ENCODE results near the gene PIP5KL1. TPM values are rescaled to one million over a fixed set of nuclear protein-coding genes. Genes with fewer than 3 reads are reported as not detected.

The PIP5KL1 gene
- total RNA-seq, 1 experiment from 2014 or later = 16.8 TPM

DNA sequence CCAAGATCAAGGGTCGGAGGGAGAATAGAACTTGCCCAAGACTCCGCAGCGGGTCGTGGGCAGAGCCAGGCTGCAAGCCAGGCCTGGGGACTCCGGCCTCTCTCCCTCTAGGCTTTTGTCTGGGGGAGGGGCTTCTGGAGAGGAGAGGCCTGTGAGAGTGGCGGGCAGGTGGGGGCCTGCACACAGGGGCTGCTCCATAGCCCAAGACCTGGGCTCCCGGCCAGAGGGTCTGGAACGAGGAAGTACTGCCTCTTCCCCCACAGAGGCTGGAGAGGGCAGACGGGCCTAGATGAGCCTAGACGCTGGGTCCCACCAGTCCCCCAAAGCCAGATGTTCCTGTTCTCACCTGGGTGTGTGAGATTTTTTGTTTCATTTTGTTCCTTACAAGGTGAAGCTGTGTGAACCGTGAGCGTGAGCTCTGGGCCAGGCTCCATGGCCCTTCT lies 26.0 kb downstream of the PIP5KL1 start:
- ChIA-PET CTCF (interaction anchor here (0.6 to 1.7 kb wide), 7 partner anchors 13 to 213 kb away, joined by 3 to 9 read pairs (median 4); partner anchors contain the start of gene TOR2A), POLR2A (interaction anchor here (0.5 kb wide), 1 partner anchor 209 kb away, joined by 3 read pairs; no protein-coding TSS in a partner anchor)
- Mint-ChIP-seq H3K27me3 (ENCODE audit: low read depth) (no peaks in the 10 kb centered on the region; the same call in 1 of the 2 replicates), H3K4me1 (peaks cover 35% of the 10 kb centered on the region), H3K4me3 (no peak overlapping the region), H3K36me3 (no peaks in the 10 kb centered on the region), H3K9me3 (no peaks in the 10 kb centered on the region), H3K27ac (peak overlapping the region; percentile 85)
- TF ChIP-seq ZNF416 (CRISPR knock-in tag; IDR thresholded peaks at IDR 0.05) (no peak), FOXP1 (CRISPR knock-in tag; IDR thresholded peaks at IDR 0.05; ENCODE audit: borderline replicate concordance) (no peak)
- peak; percentile 42 for DNase-seq (ENCODE audit: low spot score)
- peak; percentile 65 for ATAC-seq

DNA sequence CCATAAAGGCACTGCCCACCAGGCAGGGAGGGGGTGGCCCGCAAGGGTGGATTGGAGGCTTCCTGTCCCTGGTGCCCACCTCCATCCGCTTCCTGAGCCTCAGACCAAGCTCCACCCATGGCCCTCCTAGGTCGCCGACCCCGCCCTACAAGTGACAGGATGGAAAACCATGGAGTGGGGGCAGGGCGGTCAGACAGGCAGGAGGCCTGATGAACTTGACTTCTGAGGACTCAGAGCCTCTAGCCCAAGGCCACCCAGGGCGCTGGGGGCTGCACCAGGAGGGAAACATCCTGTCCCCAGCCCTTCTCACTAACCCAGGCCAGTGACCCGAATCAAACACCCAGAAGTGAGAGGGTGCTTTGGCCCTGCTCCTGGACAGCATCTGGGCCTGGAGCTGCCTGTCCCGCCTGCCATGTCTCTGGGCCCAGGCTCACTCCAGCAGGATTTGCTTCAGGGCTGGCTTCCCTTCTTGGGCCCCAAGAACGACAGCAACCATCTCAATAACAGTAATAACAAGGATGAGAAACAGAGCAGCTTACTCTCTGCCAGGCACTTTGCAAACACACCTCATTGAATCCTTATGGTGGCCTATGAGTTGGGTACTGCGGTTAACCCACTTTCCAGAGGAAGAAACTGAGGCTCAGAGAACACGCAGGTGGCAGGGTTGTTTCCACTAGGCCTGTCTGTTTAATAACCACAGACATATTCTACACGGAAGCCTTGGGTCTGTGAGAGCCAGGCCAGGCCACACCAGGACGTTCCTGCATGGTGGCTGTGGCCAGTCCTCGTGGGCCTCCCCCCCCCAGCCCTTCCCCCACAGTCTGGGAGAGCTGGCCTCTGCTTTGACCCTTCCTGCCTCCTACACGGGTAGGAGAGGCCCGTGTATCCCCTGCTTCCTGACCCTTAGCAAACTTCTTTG lies 26.8 kb downstream of the PIP5KL1 start:
- CTCF ChIA-PET = interaction anchor here (0.5 to 1.7 kb wide), 11 partner anchors 13 to 221 kb away, joined by 3 to 9 read pairs (median 4); partner anchors contain the start of genes ST6GALNAC4 and TOR2A
- POLR2A ChIA-PET = interaction anchor here (0.6 to 1.0 kb wide), 2 partner anchors 14 to 111 kb away, joined by 3 read pairs; no protein-coding TSS in a partner anchor
- H3K9me3 Mint-ChIP-seq = no peaks in the 10 kb centered on the region
- ATAC-seq (peak; percentile 58), DNase-seq (ENCODE audit: low spot score) (peak; percentile 83)
- H3K27ac Mint-ChIP-seq = peak overlapping the region; percentile 85
- H3K36me3 Mint-ChIP-seq = no peaks in the 10 kb centered on the region
- H3K4me3 Mint-ChIP-seq = no peak overlapping the region
- H3K4me1 Mint-ChIP-seq = peaks cover 35% of the 10 kb centered on the region
- H3K27me3 Mint-ChIP-seq (ENCODE audit: low read depth) = no peaks in the 10 kb centered on the region; the same call in 1 of the 2 replicates
- TF ChIP-seq, protein P1, sequence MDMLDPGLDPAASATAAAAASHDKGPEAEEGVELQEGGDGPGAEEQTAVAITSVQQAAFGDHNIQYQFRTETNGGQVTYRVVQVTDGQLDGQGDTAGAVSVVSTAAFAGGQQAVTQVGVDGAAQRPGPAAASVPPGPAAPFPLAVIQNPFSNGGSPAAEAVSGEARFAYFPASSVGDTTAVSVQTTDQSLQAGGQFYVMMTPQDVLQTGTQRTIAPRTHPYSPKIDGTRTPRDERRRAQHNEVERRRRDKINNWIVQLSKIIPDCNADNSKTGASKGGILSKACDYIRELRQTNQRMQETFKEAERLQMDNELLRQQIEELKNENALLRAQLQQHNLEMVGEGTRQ (CRISPR knock-in tag; IDR thresholded peaks at IDR 0.05) = no peak
- TF ChIP-seq, protein P2, sequence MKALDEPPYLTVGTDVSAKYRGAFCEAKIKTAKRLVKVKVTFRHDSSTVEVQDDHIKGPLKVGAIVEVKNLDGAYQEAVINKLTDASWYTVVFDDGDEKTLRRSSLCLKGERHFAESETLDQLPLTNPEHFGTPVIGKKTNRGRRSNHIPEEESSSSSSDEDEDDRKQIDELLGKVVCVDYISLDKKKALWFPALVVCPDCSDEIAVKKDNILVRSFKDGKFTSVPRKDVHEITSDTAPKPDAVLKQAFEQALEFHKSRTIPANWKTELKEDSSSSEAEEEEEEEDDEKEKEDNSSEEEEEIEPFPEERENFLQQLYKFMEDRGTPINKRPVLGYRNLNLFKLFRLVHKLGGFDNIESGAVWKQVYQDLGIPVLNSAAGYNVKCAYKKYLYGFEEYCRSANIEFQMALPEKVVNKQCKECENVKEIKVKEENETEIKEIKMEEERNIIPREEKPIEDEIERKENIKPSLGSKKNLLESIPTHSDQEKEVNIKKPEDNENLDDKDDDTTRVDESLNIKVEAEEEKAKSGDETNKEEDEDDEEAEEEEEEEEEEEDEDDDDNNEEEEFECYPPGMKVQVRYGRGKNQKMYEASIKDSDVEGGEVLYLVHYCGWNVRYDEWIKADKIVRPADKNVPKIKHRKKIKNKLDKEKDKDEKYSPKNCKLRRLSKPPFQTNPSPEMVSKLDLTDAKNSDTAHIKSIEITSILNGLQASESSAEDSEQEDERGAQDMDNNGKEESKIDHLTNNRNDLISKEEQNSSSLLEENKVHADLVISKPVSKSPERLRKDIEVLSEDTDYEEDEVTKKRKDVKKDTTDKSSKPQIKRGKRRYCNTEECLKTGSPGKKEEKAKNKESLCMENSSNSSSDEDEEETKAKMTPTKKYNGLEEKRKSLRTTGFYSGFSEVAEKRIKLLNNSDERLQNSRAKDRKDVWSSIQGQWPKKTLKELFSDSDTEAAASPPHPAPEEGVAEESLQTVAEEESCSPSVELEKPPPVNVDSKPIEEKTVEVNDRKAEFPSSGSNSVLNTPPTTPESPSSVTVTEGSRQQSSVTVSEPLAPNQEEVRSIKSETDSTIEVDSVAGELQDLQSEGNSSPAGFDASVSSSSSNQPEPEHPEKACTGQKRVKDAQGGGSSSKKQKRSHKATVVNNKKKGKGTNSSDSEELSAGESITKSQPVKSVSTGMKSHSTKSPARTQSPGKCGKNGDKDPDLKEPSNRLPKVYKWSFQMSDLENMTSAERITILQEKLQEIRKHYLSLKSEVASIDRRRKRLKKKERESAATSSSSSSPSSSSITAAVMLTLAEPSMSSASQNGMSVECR (CRISPR knock-in tag; IDR thresholded peaks at IDR 0.05; ENCODE audit: borderline replicate concordance) = no peak
- TF ChIP-seq PRRX2 (CRISPR knock-in tag; IDR thresholded peaks at IDR 0.05) (no peak), ZNF317 (CRISPR knock-in tag; IDR thresholded peaks at IDR 0.05; ENCODE audit: borderline replicate concordance, low read depth) (no peak), GABPB1 (CRISPR knock-in tag; IDR thresholded peaks at IDR 0.05) (peak; percentile 28; the same call in 1 of the 2 replicates), ZNF281 (CRISPR knock-in tag; IDR thresholded peaks at IDR 0.05) (peak; percentile 90), FOXP1 (CRISPR knock-in tag; IDR thresholded peaks at IDR 0.05; ENCODE audit: borderline replicate concordance) (peak; percentile 28; the same call in 1 of the 2 replicates), SP1 (CRISPR knock-in tag; conservative IDR thresholded peaks at IDR 0.05) (peak; percentile 61; the same call in 1 of the 2 replicates), ELF4 (CRISPR knock-in tag; IDR thresholded peaks at IDR 0.05; ENCODE audit: low read depth) (no peak), TCF7 (CRISPR knock-in tag; IDR thresholded peaks at IDR 0.05; ENCODE audit: low read depth) (no peak), SMAD3 (CRISPR knock-in tag; IDR thresholded peaks at IDR 0.05; ENCODE audit: borderline replicate concordance) (0 out of 2 replicates have a peak, but pooled peaks have one; percentile 12), JUN (CRISPR knock-in tag; IDR thresholded peaks at IDR 0.05) (no peak), NFE2L1 (CRISPR knock-in tag; IDR thresholded peaks at IDR 0.05) (no peak), NR3C1 (CRISPR knock-in tag; conservative IDR thresholded peaks at IDR 0.05; ENCODE audit: low read depth) (no peak), EMX1 (CRISPR knock-in tag; IDR thresholded peaks at IDR 0.05) (no peak), CTCF (IDR thresholded peaks at IDR 0.05) (no peak), FOXJ3 (CRISPR knock-in tag; IDR thresholded peaks at IDR 0.05; ENCODE audit: borderline replicate concordance) (no peak), MYBL2 (CRISPR knock-in tag; IDR thresholded peaks at IDR 0.05) (no peak), TEAD4 (CRISPR knock-in tag; IDR thresholded peaks at IDR 0.05) (no peak), CREB1 (CRISPR knock-in tag; IDR thresholded peaks at IDR 0.05) (no peak)
- TF ChIP-seq, protein P3, sequence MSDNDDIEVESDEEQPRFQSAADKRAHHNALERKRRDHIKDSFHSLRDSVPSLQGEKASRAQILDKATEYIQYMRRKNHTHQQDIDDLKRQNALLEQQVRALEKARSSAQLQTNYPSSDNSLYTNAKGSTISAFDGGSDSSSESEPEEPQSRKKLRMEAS (CRISPR knock-in tag; IDR thresholded peaks at IDR 0.05) = no peak
- TF ChIP-seq, protein P4, sequence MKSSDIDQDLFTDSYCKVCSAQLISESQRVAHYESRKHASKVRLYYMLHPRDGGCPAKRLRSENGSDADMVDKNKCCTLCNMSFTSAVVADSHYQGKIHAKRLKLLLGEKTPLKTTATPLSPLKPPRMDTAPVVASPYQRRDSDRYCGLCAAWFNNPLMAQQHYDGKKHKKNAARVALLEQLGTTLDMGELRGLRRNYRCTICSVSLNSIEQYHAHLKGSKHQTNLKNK (CRISPR knock-in tag; IDR thresholded peaks at IDR 0.05) = no peak
